ENCODE results near the gene BDKRB2.

DNA sequence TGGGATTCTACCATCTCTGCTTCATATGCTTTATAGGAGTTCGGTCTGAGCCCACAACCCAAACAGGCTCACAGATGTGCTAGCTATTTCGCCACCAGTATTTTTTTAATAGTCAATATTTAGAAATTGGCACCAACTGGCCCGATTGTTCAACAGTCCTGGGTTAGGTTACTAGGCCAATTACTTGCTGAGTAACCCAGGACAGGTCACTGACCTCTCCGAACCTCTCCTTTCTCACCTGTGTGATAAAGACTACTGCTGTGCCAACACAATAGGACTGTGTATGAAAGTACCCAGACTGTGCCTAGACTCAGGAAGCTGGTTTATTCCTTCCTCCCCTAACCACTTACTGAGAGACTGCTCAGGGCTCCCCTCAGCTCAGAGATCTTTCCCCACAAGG is 8.3 kb downstream of the BDKRB2 start:
- TF ChIP-seq EZH2 (IDR thresholded peaks at IDR 0.05; ENCODE audit: borderline replicate concordance, low read depth, low read length, severe bottlenecking): no peak
- TF ChIP-seq, protein P1, sequence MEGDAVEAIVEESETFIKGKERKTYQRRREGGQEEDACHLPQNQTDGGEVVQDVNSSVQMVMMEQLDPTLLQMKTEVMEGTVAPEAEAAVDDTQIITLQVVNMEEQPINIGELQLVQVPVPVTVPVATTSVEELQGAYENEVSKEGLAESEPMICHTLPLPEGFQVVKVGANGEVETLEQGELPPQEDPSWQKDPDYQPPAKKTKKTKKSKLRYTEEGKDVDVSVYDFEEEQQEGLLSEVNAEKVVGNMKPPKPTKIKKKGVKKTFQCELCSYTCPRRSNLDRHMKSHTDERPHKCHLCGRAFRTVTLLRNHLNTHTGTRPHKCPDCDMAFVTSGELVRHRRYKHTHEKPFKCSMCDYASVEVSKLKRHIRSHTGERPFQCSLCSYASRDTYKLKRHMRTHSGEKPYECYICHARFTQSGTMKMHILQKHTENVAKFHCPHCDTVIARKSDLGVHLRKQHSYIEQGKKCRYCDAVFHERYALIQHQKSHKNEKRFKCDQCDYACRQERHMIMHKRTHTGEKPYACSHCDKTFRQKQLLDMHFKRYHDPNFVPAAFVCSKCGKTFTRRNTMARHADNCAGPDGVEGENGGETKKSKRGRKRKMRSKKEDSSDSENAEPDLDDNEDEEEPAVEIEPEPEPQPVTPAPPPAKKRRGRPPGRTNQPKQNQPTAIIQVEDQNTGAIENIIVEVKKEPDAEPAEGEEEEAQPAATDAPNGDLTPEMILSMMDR (IDR thresholded peaks at IDR 0.05; ENCODE audit: borderline replicate concordance, extremely low read depth, low read length, poor library complexity, severe bottlenecking): no peak
